K562 (cell line): ENCODE data around the gene TLX2. TPM values are rescaled to one million over a fixed set of nuclear protein-coding genes. Genes with fewer than 3 reads are reported as not detected.

Experiments
- CCAR2 ChIP-seq: fragments of 200-400 bp; formaldehyde crosslinking; IDR thresholded peaks from 2 replicates; pipeline ENCODE4 v1.6.1; 2017; ENCODE audit warnings: mild to moderate bottlenecking, low read depth, low read length
- CHD1 ChIP-seq: fragments of 200-600 bp; sonication (generic); IDR thresholded peaks from one replicate; pipeline ENCODE4 v1.6.1; 2012; ENCODE audit warnings: mild to moderate bottlenecking, moderate library complexity, low read length, inconsistent platforms
- CHD7 ChIP-seq: fragments of 200-600 bp; sonication (generic); IDR thresholded peaks from one replicate; pipeline ENCODE4 v1.6.1; 2012; ENCODE audit warnings: mild to moderate bottlenecking, low read depth, low read length, inconsistent platforms
- CXXC5 ChIP-seq: fragments of 250-450 bp; sonication (Bioruptor Pico); IDR thresholded peaks from 2 replicates; pipeline ENCODE4 v1.8.0; 2022; ENCODE audit warnings: inconsistent platforms, mild to moderate bottlenecking, moderate library complexity
- LARP7 ChIP-seq: fragments of 450-650 bp; IDR thresholded peaks from 2 replicates; pipeline ENCODE4 v1.6.1; 2016
- MTA1 ChIP-seq: fragments of 450-650 bp; IDR thresholded peaks from 2 replicates; pipeline ENCODE4 v1.6.1; 2017; ENCODE audit warnings: borderline replicate concordance
- MTA3 ChIP-seq: fragments of 450-650 bp; formaldehyde crosslinking; IDR thresholded peaks from 2 replicates; pipeline ENCODE4 v1.6.1; 2017; ENCODE audit warnings: mild to moderate bottlenecking, borderline replicate concordance
- NFYB ChIP-seq: IDR thresholded peaks from 2 replicates; pipeline ENCODE4 v1.6.1; 2011; ENCODE audit warnings: mild to moderate bottlenecking, moderate library complexity; ENCODE audit not compliant: insufficient read length; ENCODE audit errors: extremely low read depth
- PCBP1 ChIP-seq: fragments of 200-400 bp; formaldehyde crosslinking; IDR thresholded peaks from 2 replicates; pipeline ENCODE4 v1.6.1; 2018; ENCODE audit warnings: mild to moderate bottlenecking, low read depth, low read length; ENCODE audit not compliant: poor library complexity, severe bottlenecking
- SOX6 ChIP-seq: fragments of 450-650 bp; IDR thresholded peaks from 2 replicates; pipeline ENCODE4 v1.6.1; 2014; ENCODE audit warnings: mild to moderate bottlenecking
- TEAD1 ChIP-seq, 2 experiments: fragments of 450-650 bp in 1 of 2; sonication (generic) in 1 of 2; formaldehyde crosslinking; IDR thresholded peaks; 2 replicates each; pipeline versions ENCODE4 v1.4.0 to v1.8.0; 2020 to 2022; ENCODE audit warnings: mild to moderate bottlenecking in 2 of 2, missing genetic modification reagents in 1 of 2
- ZBTB5 ChIP-seq: fragments of 450-650 bp; IDR thresholded peaks from 2 replicates; pipeline ENCODE4 v1.6.1; 2017; ENCODE audit warnings: antibody characterized with exemption
- ZNF12 ChIP-seq: sonication (generic); formaldehyde crosslinking; IDR thresholded peaks from 2 replicates; pipeline ENCODE4 v1.4.0; 2020; ENCODE audit warnings: mild to moderate bottlenecking, missing genetic modification reagents
- polyA plus RNA-seq, 8 experiments: library from polyadenylated mRNA; depleted of rRNA in 4 of 8; stranded (reverse) in 5 of 8; unstranded in 3 of 8; fragments of >200 nt; fragmentation: Nextera tagmentation in 2 of 8; fragmentation: Illumina TruSeq in 1 of 8; extraction: Ambion mirVana in 2 of 8; extraction: Trizol in 1 of 8; gene quantifications; 2 replicates each; pipeline versions ENCODE4 v1.2.1 to v1.2.3, GENCODE V29; 2011 to 2014; ENCODE audit warnings: inconsistent platforms in 1 of 8, missing spikeins in 1 of 8
- total RNA-seq, 7 experiments: library from RNA; depleted of rRNA in 6 of 7; stranded (reverse); fragments of >200 nt in 6 of 7; fragmentation: Illumina TruSeq in 2 of 7; extraction: Trizol in 2 of 7; gene quantifications; 2 replicates each; pipeline versions ENCODE4 v1.2.1 to v1.2.3, GENCODE V29; 2011 to 2021; ENCODE audit warnings: low replicate concordance in 1 of 7
- TF ChIP-seq, protein P1 (sequence below): sonication (generic); formaldehyde crosslinking; IDR thresholded peaks from 2 replicates; pipeline ENCODE4 v1.8.0; 2022; ENCODE audit warnings: missing genetic modification reagents, mild to moderate bottlenecking, moderate library complexity, borderline replicate concordance

Gene TLX2
- total and polyA plus RNA-seq, 9 of the 15 experiments (the other 6 are each of a cell fraction or from before 2014, with no cell fraction given), result not detected

- TF ChIP-seq CHD7 (no peak), MTA1 (no peak), MTA3 (no peak; the same call in 1 of the 2 replicates), TEAD1 (CRISPR knock-in tag; IDR thresholded peaks at IDR 0.05) (0 out of 4 replicates have a peak, but pooled peaks of 1 of the 2 experiments have one; percentile 5), CHD1 (no peak), LARP7 (no peak), ZNF12 (CRISPR knock-in tag) (no peak), ZBTB5 (no peak), SOX6 (0 out of 2 replicates have a peak, but pooled peaks have one; percentile 7), CCAR2 (no peak), NFYB (no peak), CXXC5 (peak; percentile 65; the same call in 1 of the 2 replicates), PCBP1 (no peak)
- TF ChIP-seq, protein P1, sequence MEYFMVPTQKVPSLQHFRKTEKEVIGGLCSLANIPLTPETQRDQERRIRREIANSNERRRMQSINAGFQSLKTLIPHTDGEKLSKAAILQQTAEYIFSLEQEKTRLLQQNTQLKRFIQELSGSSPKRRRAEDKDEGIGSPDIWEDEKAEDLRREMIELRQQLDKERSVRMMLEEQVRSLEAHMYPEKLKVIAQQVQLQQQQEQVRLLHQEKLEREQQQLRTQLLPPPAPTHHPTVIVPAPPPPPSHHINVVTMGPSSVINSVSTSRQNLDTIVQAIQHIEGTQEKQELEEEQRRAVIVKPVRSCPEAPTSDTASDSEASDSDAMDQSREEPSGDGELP, result peak; percentile 42; the same call in 1 of the 2 replicates
Measured at GRCh38 chr2:74554820-74555531, 40.7 kb downstream of the TLX2 start (continued).
